Natural killer cell (primary cell): ENCODE results near the gene LDLRAD2. TPM values are rescaled to one million over a fixed set of nuclear protein-coding genes. Genes with fewer than 3 reads are reported as not detected.
"Not testable (repeated sequence)": the region's sequence is repeated elsewhere in the genome, so short reads cannot be mapped to it uniquely, and the experiment has no call there.

Experiments used
- ATAC-seq, 3 donors: fragments of 150-1000 bp in 2 of 3; fragments of 200-7000 bp in 1 of 3; cut with Tn5 transposase; 1 replicate in 1 of 3; 2 replicates in 2 of 3; pipeline ENCODE4 v1.10.0; 2021; ENCODE audit warnings: mild to moderate bottlenecking in 2 of 3, moderate library complexity in 2 of 3
- DNase-seq, 2 donors: peaks; one replicate each; pipeline versions ENCODE4 v3.0.0 to v3.0.0-alpha.2; 2013 to 2021; ENCODE audit warnings: mixed read lengths in 1 of 2
- H3K27ac ChIP-seq: one replicate; pipeline ENCODE4 v1.5.1; 2013; ENCODE audit warnings: mild to moderate bottlenecking, low read length
- H3K27me3 ChIP-seq: one replicate; pipeline ENCODE4 v1.6.1; 2013; ENCODE audit warnings: low read length; ENCODE audit not compliant: control insufficient read depth, insufficient read depth
- H3K36me3 ChIP-seq: one replicate; pipeline ENCODE4 v1.6.1; 2013; ENCODE audit warnings: low read length; ENCODE audit not compliant: control insufficient read depth, insufficient read depth
- H3K4me1 ChIP-seq: one replicate; pipeline ENCODE4 v1.6.1; 2013; ENCODE audit warnings: low read length; ENCODE audit not compliant: control insufficient read depth, insufficient read depth
- H3K4me3 ChIP-seq: one replicate; pipeline ENCODE4 v1.5.1; 2013; ENCODE audit warnings: low read length
- H3K9me3 ChIP-seq: one replicate; pipeline ENCODE4 v1.6.1; 2013; ENCODE audit warnings: low read length; ENCODE audit not compliant: control insufficient read depth, insufficient read depth
- H3K27ac Mint-ChIP-seq, 2 donors: one replicate each; pipeline ENCODE4 v1.8.0; 2022; ENCODE audit warnings: mild to moderate bottlenecking in 2 of 2, mixed read lengths in 2 of 2, moderate library complexity in 1 of 2
- H3K27me3 Mint-ChIP-seq, 2 donors: one replicate each; pipeline ENCODE4 v1.8.0; 2022; ENCODE audit warnings: low read depth in 2 of 2, mixed read lengths in 2 of 2
- H3K36me3 Mint-ChIP-seq: one replicate; pipeline ENCODE4 v1.8.0; 2022; ENCODE audit warnings: mixed read lengths
- H3K4me1 Mint-ChIP-seq, 2 donors: one replicate each; pipeline ENCODE4 v1.8.0; 2022; ENCODE audit warnings: mixed read lengths in 2 of 2
- H3K4me3 Mint-ChIP-seq: one replicate; pipeline ENCODE4 v1.8.0; 2022; ENCODE audit warnings: mild to moderate bottlenecking, moderate library complexity, mixed read lengths
- H3K9me3 Mint-ChIP-seq, 2 donors: one replicate each; pipeline ENCODE4 v1.8.0; 2022; ENCODE audit warnings: mixed read lengths in 2 of 2
- WGBS: methylation state at CpG from one replicate; pipeline ENCODE4 v1.1.7; 2013; ENCODE audit warnings: missing lambda C conversion rate; ENCODE audit not compliant: insufficient coverage; 5-methylcytosine and 5-hydroxymethylcytosine counted together
- intact Hi-C: fragments of 100-400 bp; cut with micrococcal nuclease; formaldehyde crosslinking; loops from one replicate; pipeline ENCODE4 v1.14.2; 2022
- total RNA-seq, 4 donors: library from RNA; stranded (reverse); fragments of 120-200 nt in 1 of 4; gene quantifications; one replicate each; pipeline versions ENCODE4 v1.2.3 to v1.2.4, GENCODE V29; 2013 to 2022
- TF ChIP-seq, protein P1 (sequence below): fragments of 200-600 bp; IDR thresholded peaks from one replicate; pipeline ENCODE4 v1.8.0; 2022; ENCODE audit warnings: antibody characterized with exemption

LDLRAD2 gene
- total RNA-seq, 3 donors from 2014 or later (not counting 1 experiment from before 2014, with no cell fraction given), result 2.8 to 3.9 (median 3.6) TPM

DNA sequence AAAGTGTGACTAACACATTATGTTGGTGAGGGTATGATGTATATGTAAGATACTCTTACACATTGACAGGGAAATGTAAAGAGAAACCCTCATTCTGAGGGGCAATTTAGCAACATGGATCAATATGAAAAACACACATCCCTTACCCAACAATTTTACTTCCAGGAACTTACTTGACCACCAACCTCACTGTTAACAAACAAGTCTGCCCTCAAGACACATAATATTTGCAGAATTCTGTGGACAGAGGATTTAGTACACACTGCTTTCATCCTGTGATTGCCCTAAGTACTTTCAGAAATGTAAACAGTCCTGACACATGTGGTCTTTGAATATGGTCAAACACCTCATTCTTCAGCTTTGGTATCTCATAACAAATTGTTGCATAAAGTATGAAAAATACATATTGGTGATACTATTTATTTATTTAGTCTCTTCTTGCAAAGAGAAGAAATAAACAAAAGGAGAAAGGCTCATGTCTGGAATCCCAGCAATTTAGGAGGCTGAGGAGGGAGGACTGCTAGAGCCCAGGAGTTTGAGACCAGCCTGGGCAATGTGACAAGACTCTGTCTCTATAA, 36.0 kb upstream of the LDLRAD2 start:
- Mint-ChIP-seq H3K4me1 (peaks cover 49 to 55% of the 10 kb centered on the region in 2 donors), H3K27ac (peak overlapping the region; percentile 43 to 60), H3K9me3 (no peaks in the 10 kb centered on the region), H3K27me3 (no peaks in the 10 kb centered on the region), H3K36me3 (no peaks in the 10 kb centered on the region), H3K4me3 (no peak overlapping the region)
- Histone ChIP-seq H3K27ac (no peak overlapping the region), H3K9me3 (no peaks in the 10 kb centered on the region), H3K4me3 (no peak overlapping the region), H3K4me1 (peaks cover 17% of the 10 kb centered on the region), H3K27me3 (no peaks in the 10 kb centered on the region), H3K36me3 (no peaks in the 10 kb centered on the region)
- ATAC-seq, result no peak
- DNase-seq, result no peak
- TF ChIP-seq, protein P1, sequence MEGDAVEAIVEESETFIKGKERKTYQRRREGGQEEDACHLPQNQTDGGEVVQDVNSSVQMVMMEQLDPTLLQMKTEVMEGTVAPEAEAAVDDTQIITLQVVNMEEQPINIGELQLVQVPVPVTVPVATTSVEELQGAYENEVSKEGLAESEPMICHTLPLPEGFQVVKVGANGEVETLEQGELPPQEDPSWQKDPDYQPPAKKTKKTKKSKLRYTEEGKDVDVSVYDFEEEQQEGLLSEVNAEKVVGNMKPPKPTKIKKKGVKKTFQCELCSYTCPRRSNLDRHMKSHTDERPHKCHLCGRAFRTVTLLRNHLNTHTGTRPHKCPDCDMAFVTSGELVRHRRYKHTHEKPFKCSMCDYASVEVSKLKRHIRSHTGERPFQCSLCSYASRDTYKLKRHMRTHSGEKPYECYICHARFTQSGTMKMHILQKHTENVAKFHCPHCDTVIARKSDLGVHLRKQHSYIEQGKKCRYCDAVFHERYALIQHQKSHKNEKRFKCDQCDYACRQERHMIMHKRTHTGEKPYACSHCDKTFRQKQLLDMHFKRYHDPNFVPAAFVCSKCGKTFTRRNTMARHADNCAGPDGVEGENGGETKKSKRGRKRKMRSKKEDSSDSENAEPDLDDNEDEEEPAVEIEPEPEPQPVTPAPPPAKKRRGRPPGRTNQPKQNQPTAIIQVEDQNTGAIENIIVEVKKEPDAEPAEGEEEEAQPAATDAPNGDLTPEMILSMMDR, result no peak
- intact Hi-C loops, result no loop called here

DNA sequence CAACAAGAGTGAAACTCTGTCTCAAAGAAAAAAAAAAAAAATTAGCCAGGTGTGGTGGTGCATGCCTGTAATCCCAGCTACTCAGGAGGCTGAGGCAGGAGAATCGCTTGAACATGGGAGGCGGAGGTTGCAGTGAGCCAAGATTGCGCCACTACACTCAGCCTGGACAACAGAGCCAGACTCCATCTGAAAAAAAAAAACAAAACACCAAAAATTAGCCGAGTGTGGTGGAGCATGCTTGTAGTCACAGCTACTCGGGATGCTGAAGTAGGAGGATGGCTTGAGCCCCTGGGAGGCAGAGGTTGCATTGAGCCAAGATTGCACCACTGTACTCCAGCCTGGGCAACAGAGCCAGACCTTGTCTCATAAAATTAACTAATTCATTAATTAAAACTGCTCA, 35.1 kb upstream of the LDLRAD2 start:
- intact Hi-C loops, H3K27ac Mint-ChIP-seq, H3K27me3 ChIP-seq, H3K9me3 ChIP-seq, H3K36me3 ChIP-seq, H3K9me3 Mint-ChIP-seq, H3K4me3 Mint-ChIP-seq, H3K36me3 Mint-ChIP-seq, H3K27ac ChIP-seq, ATAC-seq, H3K4me3 ChIP-seq, H3K27me3 Mint-ChIP-seq, DNase-seq: not testable (repeated sequence)
- H3K4me1 ChIP-seq, result peaks cover 26% of the 10 kb centered on the region
- WGBS, result 100% methylated on average over 2 of the region's 5 CpGs
- H3K4me1 Mint-ChIP-seq, result peaks cover 52 to 59% of the 10 kb centered on the region in 2 donors

DNA sequence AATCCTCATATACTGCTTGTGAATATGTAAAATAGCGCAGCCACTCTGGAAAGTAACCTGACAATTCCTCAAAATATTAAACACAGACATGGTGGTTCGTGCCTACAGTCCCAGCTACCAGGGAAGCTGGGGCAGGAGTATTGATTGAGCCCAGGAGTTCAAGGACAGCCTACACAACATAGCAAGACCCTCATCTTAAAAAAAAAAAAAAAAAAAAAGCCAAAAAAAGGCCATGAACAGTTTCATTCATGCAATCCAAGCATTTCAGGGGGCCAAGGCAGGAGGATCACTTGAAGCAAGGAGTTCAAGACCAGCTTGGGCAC, 33.7 kb upstream of the LDLRAD2 start:
- Mint-ChIP-seq H3K27me3 (no peaks in the 10 kb centered on the region), H3K27ac (peak overlapping the region in 1 of 2 donors; percentile 26), H3K36me3 (no peaks in the 10 kb centered on the region), H3K4me3 (no peak overlapping the region), H3K4me1 (peaks cover 54 to 56% of the 10 kb centered on the region in 2 donors), H3K9me3 (no peaks in the 10 kb centered on the region)
- no peak for ATAC-seq
- H3K4me1 ChIP-seq, result peaks cover 21% of the 10 kb centered on the region
- H3K27me3 ChIP-seq, result no peaks in the 10 kb centered on the region
- no peak overlapping the region for H3K4me3 ChIP-seq
- TF ChIP-seq, protein P1, result no peak
- no peaks in the 10 kb centered on the region for H3K9me3 ChIP-seq
- no peak for DNase-seq
- no peaks in the 10 kb centered on the region for H3K36me3 ChIP-seq
- no peak overlapping the region for H3K27ac ChIP-seq
- WGBS, result 100% methylated on average over 2 of the region's 2 CpGs
- intact Hi-C loops, result no loop called here

DNA sequence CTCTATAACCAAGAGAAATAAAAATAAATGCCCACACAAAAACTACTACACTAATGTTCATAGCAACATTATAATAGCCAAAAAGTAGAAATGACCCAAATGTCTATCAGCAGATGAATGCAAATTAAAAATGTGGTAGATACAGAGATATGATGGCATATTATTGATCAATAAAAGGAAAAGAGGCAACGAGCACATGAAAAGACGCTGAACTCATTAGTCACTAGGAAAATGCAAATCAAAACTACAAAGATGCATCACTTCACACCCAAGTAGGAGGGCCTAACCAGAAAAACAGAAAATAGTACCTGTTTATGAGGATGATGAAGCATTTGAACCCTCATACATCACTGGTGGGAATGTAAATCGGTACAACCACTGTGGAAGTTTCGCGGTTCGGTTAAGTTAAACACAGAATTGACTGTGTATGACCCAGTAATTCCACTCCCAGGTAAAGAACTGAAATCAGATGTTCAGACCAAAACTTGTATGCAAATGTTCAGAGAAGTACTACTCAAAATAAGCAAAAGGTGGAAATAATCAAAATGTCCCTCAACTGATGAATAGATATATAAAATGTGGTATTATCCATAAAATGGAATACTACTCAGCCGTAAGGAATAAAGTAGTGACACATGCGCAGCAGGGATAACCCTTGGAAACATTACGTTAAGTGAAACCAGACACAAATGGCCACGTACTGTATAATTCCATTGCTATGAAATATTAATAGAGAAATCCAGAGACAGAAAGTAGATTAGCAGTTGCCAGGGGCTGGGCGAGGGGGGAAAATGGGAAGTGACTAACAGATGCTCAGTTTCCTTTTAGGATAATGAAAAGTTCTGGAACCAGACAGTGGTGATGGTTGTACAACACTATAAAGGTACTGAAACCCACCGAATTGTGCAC, 32.2 kb upstream of the LDLRAD2 start:
- 63% methylated on average over 10 of the region's 12 CpGs for WGBS

More for the DNA sequence above, 32.2 kb upstream of the LDLRAD2 start:
- Histone ChIP-seq H3K36me3 (no peaks in the 10 kb centered on the region), H3K4me1 (peaks cover 20% of the 10 kb centered on the region), H3K27ac (no peak overlapping the region), H3K4me3 (no peak overlapping the region), H3K27me3 (no peaks in the 10 kb centered on the region), H3K9me3 (no peaks in the 10 kb centered on the region)
- ATAC-seq, result no peak
- Mint-ChIP-seq H3K4me1 (peaks cover 53 to 54% of the 10 kb centered on the region in 2 donors), H3K27me3 (no peaks in the 10 kb centered on the region), H3K9me3 (no peaks in the 10 kb centered on the region), H3K4me3 (peak overlapping the region; percentile 71), H3K27ac (peak overlapping the region; percentile 42 to 56), H3K36me3 (no peaks in the 10 kb centered on the region)
- TF ChIP-seq, protein P1, result no peak
- intact Hi-C loops, result loop anchor here (5.0 kb wide), 1 partner anchor 672 kb away; the partner anchor contains the start of gene ZBTB40
- DNase-seq, result peak in 1 of 2 donors; percentile 35
